T-helper 17 cell (primary cell): Measurements from ENCODE around the gene CFAP68. TPM values are rescaled to one million over a fixed set of nuclear protein-coding genes. Genes with fewer than 3 reads are reported as not detected.
"Not testable (repeated sequence)": the region's sequence is repeated elsewhere in the genome, so short reads cannot be mapped to it uniquely, and the experiment has no call there.

Experiments used
- ATAC-seq: fragments of 150-1000 bp; cut with Tn5 transposase; 2 replicates; pipeline ENCODE4 v1.10.0; 2021; ENCODE audit warnings: mild to moderate bottlenecking, moderate library complexity
- DNase-seq, 3 donors: peaks; one replicate each; pipeline versions ENCODE4 v3.0.0 to v3.0.0-alpha.2; 2020 to 2021
- H3K9me3 ChIP-seq: one replicate; pipeline ENCODE4 v1.7.0; 2013; ENCODE audit warnings: low read length, mild to moderate bottlenecking; ENCODE audit not compliant: control insufficient read depth, poor library complexity, severe bottlenecking
- H3K27ac Mint-ChIP-seq: one replicate; pipeline ENCODE4 v1.8.0; 2022; ENCODE audit warnings: mild to moderate bottlenecking, moderate library complexity, mixed read lengths
- H3K27me3 Mint-ChIP-seq: one replicate; pipeline ENCODE4 v1.8.0; 2022; ENCODE audit warnings: mixed read lengths
- H3K36me3 Mint-ChIP-seq: one replicate; pipeline ENCODE4 v1.8.0; 2022; ENCODE audit warnings: low read depth, mixed read lengths
- H3K4me1 Mint-ChIP-seq: one replicate; pipeline ENCODE4 v1.8.0; 2022; ENCODE audit warnings: mild to moderate bottlenecking, mixed read lengths
- H3K4me3 Mint-ChIP-seq: one replicate; pipeline ENCODE4 v1.8.0; 2022; ENCODE audit warnings: mild to moderate bottlenecking, moderate library complexity, mixed read lengths
- total RNA-seq, 4 donors: library from RNA in 2 of 4; stranded (reverse) in 2 of 4; gene quantifications; one replicate each; pipeline ENCODE4 v1.2.3 and lab custom pipeline; 2022 to 2026

CFAP68 gene
- total RNA-seq, 2 donors from 2014 or later: 19.0 to 23.8 TPM

DNA sequence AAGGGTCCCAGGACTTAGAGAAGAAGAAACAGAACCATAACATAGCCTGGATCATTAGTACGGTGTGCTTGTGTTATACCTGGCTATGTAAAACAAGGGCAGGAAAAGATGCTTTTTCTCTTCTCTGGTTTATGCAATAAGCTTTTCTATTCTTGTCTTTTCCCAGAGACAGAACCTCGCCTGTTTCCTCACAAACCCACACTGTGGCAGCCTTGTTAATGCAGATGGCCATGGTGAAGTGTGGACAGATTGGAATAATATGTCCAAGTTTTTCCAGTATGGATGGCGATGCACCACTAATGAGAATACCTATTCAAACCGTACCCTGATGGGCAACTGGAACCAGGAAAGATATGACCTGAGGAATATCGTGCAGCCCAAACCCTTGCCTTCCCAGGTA is 2.9 kb downstream of the CFAP68 start:
- H3K9me3 ChIP-seq: no peaks in the 10 kb centered on the region
- Mint-ChIP-seq H3K27me3 (no peaks in the 10 kb centered on the region), H3K27ac (no peak overlapping the region), H3K4me3 (no peak overlapping the region), H3K36me3 (peaks cover 2% of the 10 kb centered on the region), H3K4me1 (peaks cover 16% of the 10 kb centered on the region)
- no peak for ATAC-seq
- no peak for DNase-seq

DNA sequence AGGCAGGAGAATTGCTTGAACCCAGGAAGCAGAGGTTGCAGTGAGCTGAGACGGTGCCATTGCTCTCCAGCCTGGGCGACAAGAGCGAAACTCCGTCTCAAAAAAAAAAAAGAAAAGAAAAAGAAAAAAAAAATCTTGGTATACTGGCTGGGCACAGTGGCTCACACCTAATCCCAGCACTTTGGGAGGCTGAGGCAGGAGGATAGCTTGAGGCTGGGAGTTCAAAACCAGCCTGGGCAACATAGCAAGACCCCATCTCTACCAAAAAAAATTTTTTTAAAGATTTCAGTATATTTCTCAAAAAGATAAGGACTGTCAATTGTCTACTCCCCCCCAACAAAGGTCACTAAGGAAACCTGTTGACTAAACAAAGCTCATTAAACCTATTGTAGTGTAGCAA is 5.7 kb downstream of the CFAP68 start:
- not testable (repeated sequence) for H3K36me3 Mint-ChIP-seq

DNA sequence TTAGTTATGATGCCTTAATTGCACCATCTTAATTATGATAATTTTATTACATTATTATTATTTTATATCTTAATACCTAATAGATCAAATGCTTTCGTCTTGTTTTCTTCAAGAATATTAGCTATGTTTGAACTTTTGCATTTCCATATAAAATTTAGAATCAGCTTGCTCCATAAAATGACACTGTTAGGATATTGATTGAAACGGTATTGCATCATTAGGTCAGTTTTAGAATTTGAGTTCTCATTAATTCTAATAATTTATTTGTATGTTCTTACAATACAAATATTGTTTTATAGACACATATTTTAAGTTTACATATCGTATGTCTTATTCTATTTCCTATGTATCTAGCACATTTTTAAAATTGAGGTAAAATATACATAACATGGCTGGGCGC is 6.7 kb downstream of the CFAP68 start:
- Mint-ChIP-seq H3K4me1 (no peaks in the 10 kb centered on the region), H3K27ac (no peak overlapping the region), H3K36me3 (peaks cover 2% of the 10 kb centered on the region), H3K27me3 (no peaks in the 10 kb centered on the region), H3K4me3 (no peak overlapping the region)
- ATAC-seq (no peak), DNase-seq (no peak)
- no peaks in the 10 kb centered on the region for H3K9me3 ChIP-seq

More for the DNA sequence above, 5.7 kb downstream of the CFAP68 start:
- ATAC-seq, H3K4me1 Mint-ChIP-seq, H3K4me3 Mint-ChIP-seq, H3K9me3 ChIP-seq, H3K27me3 Mint-ChIP-seq, H3K27ac Mint-ChIP-seq, DNase-seq: not testable (repeated sequence)

DNA sequence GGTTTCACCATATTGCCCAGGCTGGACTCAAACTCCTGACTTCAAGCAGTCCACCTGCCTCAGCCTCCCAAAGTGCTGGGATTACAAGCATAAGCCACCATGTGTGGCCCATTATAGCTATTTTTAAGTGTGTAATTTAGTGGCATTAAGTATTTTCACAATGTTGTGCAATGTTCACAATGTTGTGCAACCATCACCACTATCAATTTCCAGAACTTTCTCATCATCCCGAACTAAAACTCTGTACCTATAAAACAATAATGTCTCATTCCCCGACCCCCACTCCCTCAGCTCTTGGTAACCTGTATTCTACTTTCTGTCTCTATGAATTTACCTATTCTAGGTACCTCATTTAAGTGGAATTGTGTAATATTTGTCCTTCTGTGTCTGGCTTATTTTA is 7.5 kb downstream of the CFAP68 start:
- ATAC-seq (no peak), DNase-seq (no peak)
- peaks cover 2% of the 10 kb centered on the region for H3K36me3 Mint-ChIP-seq
- no peaks in the 10 kb centered on the region for H3K9me3 ChIP-seq
- no peaks in the 10 kb centered on the region for H3K4me1 Mint-ChIP-seq
- H3K27ac Mint-ChIP-seq: no peak overlapping the region
- H3K27me3 Mint-ChIP-seq: no peaks in the 10 kb centered on the region
- no peak overlapping the region for H3K4me3 Mint-ChIP-seq

DNA sequence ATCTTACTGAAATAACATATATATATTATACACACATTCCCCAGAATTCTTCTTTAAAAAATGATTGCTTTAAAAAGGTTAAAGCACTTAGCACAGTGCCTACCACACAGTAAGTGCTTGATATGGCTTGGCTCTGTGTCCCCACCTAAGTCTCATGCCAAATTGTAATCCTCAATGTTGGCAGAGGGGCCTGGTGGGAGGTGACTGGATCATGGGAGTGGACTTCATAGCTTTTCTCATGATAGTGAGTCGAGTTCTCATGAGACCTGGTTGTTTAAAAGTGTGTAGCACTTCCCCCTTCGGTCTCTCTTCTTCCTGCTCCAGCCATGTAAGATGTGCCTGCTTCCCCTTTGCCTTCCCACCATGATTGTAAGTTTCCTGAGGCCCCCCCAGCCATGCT is 26.1 kb downstream of the CFAP68 start:
- no peak for ATAC-seq
- Mint-ChIP-seq H3K4me1 (no peaks in the 10 kb centered on the region), H3K4me3 (no peak overlapping the region), H3K36me3 (peaks cover 12% of the 10 kb centered on the region), H3K27me3 (peaks cover 23% of the 10 kb centered on the region), H3K27ac (no peak overlapping the region)
- no peaks in the 10 kb centered on the region for H3K9me3 ChIP-seq
- DNase-seq: no peak

DNA sequence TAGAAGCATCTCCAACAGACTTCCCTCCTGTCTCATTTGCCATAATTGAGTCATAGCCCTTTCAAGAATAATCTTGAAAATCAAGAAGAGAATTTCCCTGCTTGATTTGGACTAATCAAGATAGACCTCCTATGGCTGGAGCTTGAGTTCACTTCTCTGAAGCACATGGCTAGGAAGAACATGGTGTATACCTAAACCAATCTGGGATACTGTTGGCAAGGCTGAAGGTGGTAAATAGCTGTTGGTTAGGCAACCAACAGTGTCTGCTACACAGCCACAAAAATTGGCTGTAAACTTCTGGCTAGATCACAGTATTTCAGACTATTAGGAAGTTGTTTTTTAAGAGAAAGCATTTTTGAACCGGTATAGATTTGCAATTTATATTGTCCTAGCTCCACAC is 27.3 kb downstream of the CFAP68 start:
- no peaks in the 10 kb centered on the region for H3K9me3 ChIP-seq
- H3K27ac Mint-ChIP-seq: no peak overlapping the region
- no peak for ATAC-seq
- no peak overlapping the region for H3K4me3 Mint-ChIP-seq
- peaks cover 12% of the 10 kb centered on the region for H3K36me3 Mint-ChIP-seq
- no peak for DNase-seq
- peaks cover 36% of the 10 kb centered on the region for H3K27me3 Mint-ChIP-seq
- H3K4me1 Mint-ChIP-seq: peaks cover 3% of the 10 kb centered on the region

DNA sequence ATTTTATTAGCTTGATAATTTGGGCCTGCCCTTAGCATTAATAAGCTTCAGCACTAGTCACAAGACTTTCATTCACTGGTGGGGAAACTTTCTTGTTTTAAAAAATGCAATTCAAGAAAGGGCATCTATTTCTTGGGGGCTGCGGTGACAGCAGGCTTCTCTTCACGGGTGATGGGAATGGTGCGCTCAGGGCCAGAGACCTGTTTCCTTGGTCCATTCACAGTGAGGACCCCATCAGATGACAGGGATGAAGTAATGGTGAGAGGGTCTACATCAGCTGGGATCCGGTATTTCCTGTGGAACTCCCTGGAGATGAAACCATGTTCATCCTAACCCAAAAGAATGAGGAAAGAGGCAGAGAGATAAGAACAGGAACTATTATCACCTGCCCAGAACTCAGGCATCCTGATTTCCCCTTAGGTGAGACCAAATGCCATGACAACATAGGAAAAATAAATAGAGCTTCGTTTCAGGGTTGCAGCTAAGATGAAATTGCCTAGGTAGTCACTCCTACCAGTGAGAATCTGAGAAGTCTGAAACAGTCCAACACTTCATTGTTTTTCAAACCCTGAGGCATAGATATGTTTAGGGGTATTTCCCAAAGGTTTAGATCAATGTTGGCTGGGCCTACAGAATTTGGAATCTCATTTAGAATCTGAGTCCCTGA is 29.4 kb downstream of the CFAP68 start:
- DNase-seq: no peak
- Mint-ChIP-seq H3K36me3 (no peaks in the 10 kb centered on the region), H3K4me1 (peaks cover 3% of the 10 kb centered on the region), H3K4me3 (no peak overlapping the region), H3K27me3 (peaks cover 38% of the 10 kb centered on the region), H3K27ac (peak overlapping the region; percentile 34)
- no peaks in the 10 kb centered on the region for H3K9me3 ChIP-seq
- no peak for ATAC-seq

DNA sequence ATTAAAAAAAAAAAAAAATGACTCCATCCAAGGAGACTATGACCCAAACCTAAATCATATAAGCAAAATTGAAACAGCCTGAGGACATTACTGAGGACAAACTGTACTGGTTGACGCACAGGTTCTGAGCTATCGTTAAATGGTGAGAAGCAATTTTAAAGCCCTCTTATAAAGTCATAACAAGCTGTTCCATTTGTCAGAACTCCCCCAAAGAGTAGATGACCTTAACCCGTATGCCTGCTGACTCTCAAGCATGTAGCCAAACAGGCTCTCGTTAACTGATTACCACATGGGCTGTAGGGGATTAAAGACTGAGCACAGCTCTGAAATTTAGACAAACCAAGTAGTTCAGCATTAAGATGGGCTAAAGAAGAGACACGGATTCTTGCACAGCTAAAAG is 30.0 kb downstream of the CFAP68 start:
- Mint-ChIP-seq H3K27ac (no peak overlapping the region), H3K4me1 (peaks cover 3% of the 10 kb centered on the region), H3K36me3 (no peaks in the 10 kb centered on the region), H3K4me3 (no peak overlapping the region), H3K27me3 (peaks cover 44% of the 10 kb centered on the region)
- no peaks in the 10 kb centered on the region for H3K9me3 ChIP-seq
- no peak for DNase-seq
- no peak for ATAC-seq

DNA sequence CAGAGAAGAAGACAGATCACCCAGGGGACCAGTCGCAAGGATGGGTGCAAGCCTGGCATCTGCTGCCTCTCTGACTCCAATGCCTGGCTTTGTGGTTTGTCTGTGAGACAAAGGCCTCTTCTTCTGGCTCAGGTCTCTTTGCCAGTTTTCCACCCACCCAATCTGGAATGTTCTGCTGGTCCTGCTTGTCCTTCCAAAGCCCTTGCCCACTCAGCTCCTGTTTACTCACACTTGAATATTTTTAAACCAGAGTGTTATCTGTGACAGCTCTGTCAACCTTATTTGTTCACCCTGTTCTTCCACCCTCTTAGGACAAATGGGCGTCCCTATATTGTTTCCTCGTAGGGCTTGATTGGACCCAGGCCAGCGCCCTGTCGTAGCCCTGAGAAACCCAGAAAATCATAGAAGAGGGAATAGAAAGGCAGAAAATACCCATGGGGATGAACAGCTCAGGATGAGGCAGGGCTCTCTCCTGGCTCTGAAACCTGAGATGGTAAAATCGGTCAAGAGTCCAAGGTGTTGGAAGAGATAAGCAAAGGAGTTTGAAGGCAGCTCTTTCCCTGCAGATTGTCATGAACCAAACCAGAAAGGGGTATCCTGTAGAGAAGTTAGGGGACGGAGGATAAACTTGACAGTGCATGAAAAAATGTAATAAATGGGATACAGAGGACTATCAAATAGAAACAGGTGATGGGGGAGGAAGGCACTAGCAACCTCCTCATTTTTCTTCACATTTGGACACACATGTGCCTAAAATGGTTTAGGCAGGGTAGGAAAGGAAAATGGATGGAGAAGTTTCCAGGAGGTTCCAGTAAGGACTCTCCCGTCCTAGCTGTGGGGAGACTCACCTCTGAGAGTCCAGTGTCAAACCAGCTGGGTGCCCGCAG is 31.6 kb downstream of the CFAP68 start:
- ATAC-seq: no peak
- DNase-seq: no peak
- H3K9me3 ChIP-seq: no peaks in the 10 kb centered on the region
- H3K4me3 Mint-ChIP-seq: no peak overlapping the region
- H3K27ac Mint-ChIP-seq: no peak overlapping the region
- H3K36me3 Mint-ChIP-seq: peaks cover under 1% of the 10 kb centered on the region
- peaks cover 3% of the 10 kb centered on the region for H3K4me1 Mint-ChIP-seq
- peaks cover 54% of the 10 kb centered on the region for H3K27me3 Mint-ChIP-seq

DNA sequence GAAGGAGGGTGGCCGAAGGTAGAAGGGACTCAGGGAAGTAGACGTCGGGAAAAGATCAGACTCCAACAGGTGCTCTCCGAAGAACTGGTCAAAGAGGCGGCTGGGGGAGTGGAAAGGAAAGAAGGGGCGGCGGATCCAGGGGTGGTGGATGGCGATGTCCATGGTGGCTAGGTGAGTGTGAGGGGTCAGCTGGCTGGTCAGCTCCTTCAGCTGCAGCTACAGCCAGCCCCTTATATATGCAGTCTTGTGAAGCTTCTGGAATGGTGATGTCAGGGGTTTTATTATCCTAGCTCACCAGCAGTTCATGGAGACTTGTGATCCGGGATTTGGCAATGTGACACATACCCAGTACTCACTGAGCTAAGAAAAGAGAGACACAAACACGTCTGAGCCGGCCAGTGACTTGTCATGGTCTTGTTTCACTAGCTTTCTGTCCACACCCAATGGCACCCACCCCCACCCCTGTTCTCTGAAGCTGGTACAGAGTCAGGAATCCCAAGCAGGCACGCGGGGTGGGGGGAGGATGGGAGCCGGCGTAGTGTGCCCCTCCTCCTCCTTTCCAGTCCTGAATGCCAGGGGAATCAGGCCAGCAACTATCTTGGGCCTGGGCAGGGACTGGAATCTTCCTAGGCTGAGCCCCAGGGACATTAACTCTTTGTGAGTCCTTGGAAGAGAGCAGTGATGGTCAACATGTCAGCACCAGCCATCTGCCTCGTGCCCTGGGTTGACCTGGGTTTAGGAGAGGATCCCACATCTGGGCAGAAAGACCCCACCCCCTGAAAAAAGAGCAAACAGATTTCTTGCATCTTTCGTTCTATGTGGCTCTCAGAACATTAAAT is 32.4 kb downstream of the CFAP68 start, which contains the start of gene CRYAB:
CRYAB (minus strand) TSS at position 208 of the 839 bp plus-strand sequence; CDS start at position 162, 46 bp downstream.
- DNase-seq (no peak), ATAC-seq (no peak)
- Mint-ChIP-seq H3K36me3 (peaks cover 3% of the 10 kb centered on the region), H3K4me1 (peaks cover 3% of the 10 kb centered on the region), H3K4me3 (no peak within 1 kb of the TSS), H3K27ac (no peak within 1 kb of the TSS), H3K27me3 (peaks cover 63% of the 10 kb centered on the region)
- no peaks in the 10 kb centered on the region for H3K9me3 ChIP-seq

DNA sequence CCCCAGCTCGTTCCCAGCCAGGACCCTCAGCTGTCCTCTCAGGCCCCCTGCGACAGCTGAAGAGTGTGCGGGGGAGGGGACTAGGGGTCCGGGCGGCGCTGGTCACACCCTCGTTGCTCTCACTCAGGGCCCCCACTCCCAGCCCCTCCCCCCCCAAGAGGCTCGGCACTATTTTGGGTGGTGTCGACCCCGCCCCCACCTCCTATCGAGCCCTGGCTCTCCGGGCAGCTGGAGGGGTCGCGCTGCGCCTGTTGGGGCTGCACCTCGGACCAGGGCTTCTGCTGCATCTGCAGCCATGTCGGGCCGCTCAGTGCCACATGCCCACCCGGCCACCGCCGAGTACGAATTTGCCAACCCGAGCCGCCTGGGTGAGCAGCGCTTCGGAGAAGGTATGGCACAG is 33.2 kb downstream of the CFAP68 start, which contains the start of gene HSPB2:
HSPB2 (plus strand) TSS at position 200 of the 400 bp plus-strand sequence; CDS start at position 296, 96 bp downstream.
- H3K4me1 Mint-ChIP-seq: peaks cover 3% of the 10 kb centered on the region
- H3K4me3 Mint-ChIP-seq: no peak within 1 kb of the TSS
- peaks cover 65% of the 10 kb centered on the region for H3K27me3 Mint-ChIP-seq
- H3K9me3 ChIP-seq: no peaks in the 10 kb centered on the region
- ATAC-seq (no peak), DNase-seq (no peak)
- H3K27ac Mint-ChIP-seq: no peak within 1 kb of the TSS
- peaks cover 6% of the 10 kb centered on the region for H3K36me3 Mint-ChIP-seq

DNA sequence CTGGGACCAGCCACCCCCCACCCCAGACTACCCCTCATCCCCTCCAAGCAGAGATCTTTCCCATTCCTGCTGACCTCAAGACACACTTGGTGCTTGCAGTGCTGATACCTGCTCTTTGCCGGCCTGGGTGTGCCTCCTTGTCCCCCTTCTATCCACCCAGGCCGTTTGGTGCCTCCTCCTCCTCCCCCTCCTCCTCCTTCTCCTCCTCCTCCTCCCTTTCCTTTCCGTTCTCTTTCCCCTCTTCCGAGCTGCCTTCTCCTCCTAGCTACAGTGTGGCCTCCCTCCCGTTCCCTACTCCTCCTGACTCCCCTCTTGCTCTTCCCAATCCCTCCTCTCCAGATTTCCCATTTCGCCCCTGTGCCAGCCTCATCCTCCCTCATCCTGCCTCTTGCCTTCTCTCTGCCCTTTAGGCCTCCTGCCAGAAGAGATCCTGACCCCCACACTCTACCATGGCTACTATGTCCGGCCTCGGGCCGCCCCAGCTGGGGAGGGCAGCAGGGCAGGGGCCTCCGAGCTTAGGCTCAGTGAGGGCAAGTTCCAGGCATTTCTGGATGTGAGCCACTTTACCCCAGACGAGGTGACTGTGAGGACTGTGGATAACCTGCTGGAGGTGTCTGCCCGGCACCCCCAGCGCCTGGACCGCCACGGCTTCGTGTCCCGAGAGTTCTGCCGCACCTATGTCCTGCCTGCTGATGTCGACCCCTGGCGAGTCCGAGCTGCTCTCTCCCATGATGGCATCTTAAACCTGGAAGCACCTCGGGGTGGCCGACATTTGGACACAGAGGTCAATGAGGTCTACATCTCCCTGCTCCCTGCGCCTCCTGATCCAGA is 33.9 kb downstream of the CFAP68 start:
- no peak for ATAC-seq

More for the DNA sequence above, 33.9 kb downstream of the CFAP68 start:
- Mint-ChIP-seq H3K4me1 (peaks cover 3% of the 10 kb centered on the region), H3K4me3 (no peak overlapping the region), H3K27me3 (peaks cover 65% of the 10 kb centered on the region), H3K27ac (no peak overlapping the region), H3K36me3 (peaks cover 6% of the 10 kb centered on the region)
- DNase-seq: no peak
- no peaks in the 10 kb centered on the region for H3K9me3 ChIP-seq
